T-helper 2 cell (primary cell): ENCODE results near the gene FOXP1.

Source experiments
- DNase-seq, 5 experiments: peaks; one replicate each; pipeline versions ENCODE4 v3.0.0 to v3.0.0-alpha.2; 2012 to 2022

Gene FOXP1

DNA sequence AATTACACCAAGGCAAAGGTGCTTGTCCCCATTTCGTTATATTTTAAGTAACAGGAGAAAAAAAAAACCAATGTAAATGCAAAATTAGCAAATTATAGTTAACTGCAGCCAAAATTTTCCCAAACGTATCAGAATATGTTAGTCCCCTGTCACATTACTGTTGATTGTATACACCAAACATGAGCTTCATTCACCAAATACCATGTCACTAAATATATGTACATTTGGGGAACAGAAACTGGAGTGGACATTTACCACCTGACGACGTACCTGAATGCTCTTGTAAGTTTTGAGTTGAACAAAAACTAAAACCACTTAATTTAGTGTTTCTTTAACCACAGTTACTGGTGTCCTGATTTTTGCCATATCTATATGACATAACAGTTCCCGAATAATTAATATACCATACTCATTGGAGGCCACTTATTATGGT, 3.3 kb upstream of the FOXP1 start:
- DNase-seq, result no peak

DNA sequence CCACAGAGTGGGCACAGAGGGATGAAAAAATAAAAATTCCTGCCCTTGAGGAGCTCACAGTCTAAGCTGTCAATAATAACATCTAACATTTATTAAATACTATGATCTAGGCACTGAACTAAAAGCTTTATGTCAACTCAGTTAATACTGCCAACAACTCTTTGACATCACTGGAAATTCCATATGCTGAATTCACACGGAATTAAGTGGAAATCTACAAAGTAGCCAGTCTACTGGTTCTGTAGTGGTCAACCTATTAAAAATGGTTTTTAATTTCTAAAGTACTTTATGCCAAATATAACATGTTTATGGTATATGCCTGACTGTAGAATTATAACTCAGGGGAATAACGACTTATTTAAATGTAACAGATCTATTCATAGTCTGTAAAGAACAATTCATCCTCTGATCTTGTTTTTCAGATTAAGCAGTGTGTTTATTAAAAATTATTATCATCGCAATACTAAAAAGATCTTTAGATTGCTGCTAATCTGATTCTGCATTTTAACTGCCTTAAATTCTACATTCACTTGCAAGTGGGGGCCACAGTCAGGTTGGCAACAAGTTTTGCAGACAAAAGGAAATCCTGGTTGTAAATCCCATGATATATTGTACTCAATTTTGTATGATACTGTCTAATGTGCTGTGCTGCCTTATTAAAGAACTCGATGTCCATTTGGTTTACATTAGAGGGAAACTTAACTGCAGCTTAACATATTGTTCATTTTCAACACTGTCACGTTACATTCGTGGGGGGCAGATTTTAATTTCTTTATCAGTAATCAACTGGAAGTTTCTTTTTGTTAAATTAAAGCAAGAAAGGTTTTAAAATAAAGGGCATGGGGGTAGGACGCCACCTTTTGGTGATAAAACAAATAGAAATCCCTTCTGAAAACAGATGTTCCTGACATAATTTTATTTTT, 2.6 kb upstream of the FOXP1 start:
- peak in 2 of 5 experiments; percentile 37 to 56 for DNase-seq

- no peak for DNase-seq
These were observed 1.6 kb upstream of the FOXP1 start for GRCh38 chr3:71585131-71585530.

DNA sequence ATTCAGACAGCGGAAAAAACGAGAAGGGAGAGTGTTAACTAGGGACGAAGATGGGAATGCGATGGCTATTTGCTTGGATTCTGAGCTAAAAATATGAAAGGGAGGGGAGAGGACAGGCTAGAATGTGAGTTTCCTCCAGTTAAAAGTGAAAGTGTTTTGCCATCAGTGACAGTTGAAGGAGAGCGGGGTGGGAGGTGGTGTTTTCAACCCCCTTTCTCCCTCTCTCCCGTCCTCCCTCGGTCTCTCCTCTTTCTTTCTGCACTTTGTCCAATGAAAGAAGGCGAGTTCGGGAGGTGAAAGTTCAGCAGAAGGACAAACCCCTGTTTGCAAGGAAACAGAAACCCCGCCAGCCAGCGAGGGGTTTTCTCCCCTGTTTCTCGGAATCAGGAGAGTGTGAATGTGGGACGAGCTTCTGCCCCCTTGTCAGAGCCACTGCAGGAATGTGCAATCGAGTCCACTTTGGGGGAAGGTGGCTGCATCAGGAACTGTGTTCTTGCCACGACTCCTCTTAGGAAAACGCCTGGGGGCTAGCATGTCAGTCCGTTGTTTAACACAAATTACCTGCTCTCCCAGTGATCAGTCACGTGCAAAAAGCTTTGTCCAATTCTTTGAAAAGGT, 975 bp upstream of the FOXP1 start:
- DNase-seq, result peak in 4 of 5 experiments; percentile 4 to 52 (median 32)

GRCh38 chr3:71582612-71583565, 639 bp downstream of the FOXP1 start:
- peak; percentile 23 to 75 (median 44) for DNase-seq

- peak in 3 of 5 experiments; percentile 5 to 46 (median 25) for DNase-seq
These were observed 1.4 kb downstream of the FOXP1 start for GRCh38 chr3:71582036-71582611.

GRCh38 chr3:71581457-71582035, 2.0 kb downstream of the FOXP1 start:
- DNase-seq, result peak in 3 of 5 experiments; percentile 3 to 57 (median 14)

DNA sequence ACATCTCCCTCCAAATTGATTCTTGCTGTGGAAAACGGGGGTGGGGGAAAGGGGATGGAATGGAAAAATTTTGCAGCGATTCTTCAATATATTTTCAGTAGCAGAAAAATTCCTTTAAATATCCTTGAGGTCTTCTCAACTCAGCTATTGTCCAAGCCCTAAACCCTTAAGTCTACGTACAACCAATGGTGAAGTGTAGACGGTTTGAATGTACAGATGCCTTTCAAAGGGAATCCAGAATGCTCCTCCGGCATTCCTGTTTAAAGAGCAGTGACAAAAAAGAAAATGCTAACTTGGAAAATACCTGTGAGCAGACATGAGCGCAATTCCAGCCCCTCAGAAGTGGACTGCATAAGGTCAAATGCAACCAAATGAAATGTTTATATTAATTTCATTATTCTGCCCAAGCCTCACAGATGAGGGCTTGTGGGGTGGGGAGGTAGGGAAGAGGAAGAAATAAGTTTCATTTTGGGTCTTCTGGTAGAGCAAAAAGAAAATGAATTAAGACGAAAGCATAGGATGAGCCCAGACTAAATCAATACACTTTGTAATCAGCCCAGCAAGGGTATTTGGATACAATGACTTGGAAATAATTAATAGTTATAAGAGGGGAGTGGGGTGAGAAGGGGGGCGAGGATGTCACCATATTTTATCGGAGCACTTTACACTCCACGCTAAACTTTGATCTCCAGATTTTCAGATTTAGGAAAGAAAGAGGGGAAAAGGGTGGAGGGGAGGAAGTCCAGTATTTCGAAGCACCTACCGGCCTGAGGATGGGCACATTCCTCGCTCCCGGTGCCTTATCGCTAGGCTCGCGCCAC, 2.7 kb downstream of the FOXP1 start:
- DNase-seq, result no peak

- no peak for DNase-seq
These were observed 3.6 kb downstream of the FOXP1 start for GRCh38 chr3:71579935-71580406.

- no peak for DNase-seq
These were observed 4.1 kb downstream of the FOXP1 start for GRCh38 chr3:71579326-71579934.

- DNase-seq, result no peak
These were observed 5.3 kb downstream of the FOXP1 start for GRCh38 chr3:71578054-71578751.

GRCh38 chr3:71577011-71577410, 6.5 kb downstream of the FOXP1 start:
- DNase-seq, result no peak

DNA sequence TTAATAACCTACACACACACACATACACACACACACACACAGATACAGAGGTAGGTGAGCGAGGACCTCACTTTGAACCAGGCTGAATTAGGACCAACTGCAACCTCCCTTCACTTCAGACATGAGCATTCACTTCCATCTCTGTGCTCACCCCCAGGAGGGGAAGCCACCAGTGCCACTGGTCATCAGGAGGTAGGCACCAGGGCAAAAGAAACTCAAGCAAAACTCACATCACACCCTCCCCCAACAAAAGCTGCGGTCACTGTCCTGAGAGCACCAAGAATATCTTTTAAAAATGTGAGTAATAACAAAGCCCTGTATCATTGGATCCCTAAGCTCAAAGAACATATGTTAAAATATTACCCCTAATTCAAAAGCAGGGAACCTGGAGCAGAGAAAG, 8.1 kb downstream of the FOXP1 start:
- no peak for DNase-seq

DNA sequence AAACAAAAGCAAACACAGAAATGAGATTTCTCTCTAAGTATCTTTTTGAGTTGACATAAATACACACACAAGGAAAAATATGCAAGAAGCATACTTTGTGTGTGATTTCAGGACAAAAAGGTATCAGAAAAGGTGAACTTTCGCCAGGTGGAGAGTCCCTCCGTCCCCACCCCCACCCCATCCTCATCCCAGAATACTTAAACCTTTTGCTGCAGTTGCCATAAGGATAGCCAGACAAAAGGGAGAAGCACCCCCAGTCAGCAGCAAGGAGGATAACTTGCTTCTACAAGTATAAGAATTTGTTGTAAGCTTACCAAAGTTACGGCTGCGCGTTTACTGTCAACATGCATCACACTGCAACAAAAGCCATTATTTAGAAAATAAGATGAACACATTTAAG, 10.3 kb downstream of the FOXP1 start:
- no peak for DNase-seq

GRCh38 chr3:71570546-71570945, 13.0 kb downstream of the FOXP1 start:
- no peak for DNase-seq

GRCh38 chr3:71568207-71568606, 15.3 kb downstream of the FOXP1 start:
- no peak for DNase-seq

DNA sequence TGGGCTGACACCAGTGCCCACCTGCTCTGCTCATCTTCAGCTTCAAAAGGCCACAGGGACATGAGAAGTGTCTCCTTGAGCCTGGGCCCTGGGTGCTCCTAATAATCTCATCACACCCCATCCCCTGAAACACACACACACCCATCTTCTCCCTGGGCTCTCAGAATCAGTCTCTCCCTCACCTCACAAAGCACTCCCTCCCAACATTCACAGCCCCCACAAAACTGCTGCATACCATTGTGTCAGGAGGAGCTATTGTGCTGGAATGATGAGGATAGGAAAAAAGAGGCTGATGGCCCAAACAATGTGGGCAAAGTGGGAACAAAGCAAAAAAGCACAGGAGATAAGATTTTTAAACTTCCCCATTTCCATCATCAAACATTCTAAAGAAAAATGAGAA, 16.8 kb downstream of the FOXP1 start:
- no peak for DNase-seq

GRCh38 chr3:71565976-71566375, 17.6 kb downstream of the FOXP1 start:
- no peak for DNase-seq

GRCh38 chr3:71565316-71565715, 18.2 kb downstream of the FOXP1 start:
- no peak for DNase-seq

GRCh38 chr3:71564361-71564760, 19.2 kb downstream of the FOXP1 start:
- no peak for DNase-seq
